ENCODE results near the gene DNAJB12.
"Not testable (repeated sequence)": the region's sequence is repeated elsewhere in the genome, so short reads cannot be mapped to it uniquely, and the experiment has no call there.

GRCh38 chr10:72384982-72385381, 30.3 kb upstream of the DNAJB12 start:
- not testable (repeated sequence) for TF ChIP-seq CTCF (IDR thresholded peaks at IDR 0.05 in 8 of 11, conservative IDR thresholded peaks at IDR 0.05 in 3 of 11); POLR2A (IDR thresholded peaks at IDR 0.05); POLR2AphosphoS5 (IDR thresholded peaks at IDR 0.05)
